ENCODE measurements around the gene CCDC136.
A peak's percentile ranks its signal among the peaks of the same experiment; 100 is the strongest.

Gene CCDC136

GRCh38 chr7:128852537-128853254, 60.9 kb downstream of the CCDC136 start:
- intact Hi-C loops (cut with DNase I), result no loop called here
- no peak for DNase-seq

DNA sequence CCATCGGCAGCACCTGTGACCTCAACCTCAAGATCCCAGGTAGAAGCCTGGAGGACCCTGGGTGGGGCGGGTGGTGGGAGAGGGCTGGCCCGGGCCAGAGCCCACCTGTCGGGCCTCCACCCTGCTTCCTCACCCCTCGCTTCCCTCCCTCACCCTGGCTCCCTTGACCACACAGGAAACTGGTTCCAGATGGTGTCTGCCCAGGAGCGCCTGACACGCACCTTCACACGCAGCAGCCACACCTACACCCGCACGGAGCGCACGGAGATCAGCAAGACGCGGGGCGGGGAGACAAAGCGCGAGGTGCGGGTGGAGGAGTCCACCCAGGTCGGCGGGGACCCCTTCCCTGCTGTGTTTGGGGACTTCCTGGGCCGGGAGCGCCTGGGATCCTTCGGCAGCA, 62.0 kb downstream of the CCDC136 start:
- DNase-seq, result no peak
- intact Hi-C loops (cut with DNase I), result no loop called here

DNA sequence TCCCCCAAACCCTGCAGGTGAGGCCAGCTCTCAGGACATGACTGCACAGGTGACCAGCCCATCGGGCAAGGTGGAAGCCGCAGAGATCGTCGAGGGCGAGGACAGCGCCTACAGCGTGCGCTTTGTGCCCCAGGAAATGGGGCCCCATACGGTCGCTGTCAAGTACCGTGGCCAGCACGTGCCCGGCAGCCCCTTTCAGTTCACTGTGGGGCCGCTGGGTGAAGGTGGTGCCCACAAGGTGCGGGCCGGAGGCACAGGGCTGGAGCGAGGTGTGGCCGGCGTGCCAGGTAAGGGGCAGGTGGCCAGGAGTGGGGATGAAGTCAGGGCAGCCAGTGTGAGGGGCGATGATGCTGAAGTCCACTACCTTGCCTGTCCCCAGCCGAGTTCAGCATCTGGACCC, 62.6 kb downstream of the CCDC136 start:
- intact Hi-C loops (cut with DNase I), result no loop called here
- DNase-seq, result no peak

DNA sequence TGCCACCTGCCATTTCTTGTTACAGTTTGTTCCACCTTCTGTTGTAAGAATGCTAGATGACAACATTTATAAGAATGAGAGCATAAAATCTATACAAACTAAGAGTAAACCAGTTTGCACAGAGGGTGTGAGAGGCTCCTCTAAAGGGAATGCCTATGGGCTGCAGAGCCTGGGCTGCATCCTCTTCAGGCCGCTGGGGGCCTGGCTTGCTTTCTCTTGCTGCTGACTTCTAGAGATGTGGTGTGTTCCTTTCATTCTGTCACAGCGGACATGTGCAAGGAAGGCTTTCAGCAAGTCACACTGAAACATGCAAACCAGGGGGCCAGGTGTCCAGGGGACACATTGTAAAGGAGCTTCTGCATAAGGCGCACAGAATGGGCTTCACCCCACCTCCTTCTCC, 63.8 kb downstream of the CCDC136 start:
- DNase-seq, result no peak
- intact Hi-C loops (cut with DNase I), result no loop called here

GRCh38 chr7:128856001-128856718, 64.4 kb downstream of the CCDC136 start:
- DNase-seq, result no peak
- intact Hi-C loops (cut with DNase I), result no loop called here

DNA sequence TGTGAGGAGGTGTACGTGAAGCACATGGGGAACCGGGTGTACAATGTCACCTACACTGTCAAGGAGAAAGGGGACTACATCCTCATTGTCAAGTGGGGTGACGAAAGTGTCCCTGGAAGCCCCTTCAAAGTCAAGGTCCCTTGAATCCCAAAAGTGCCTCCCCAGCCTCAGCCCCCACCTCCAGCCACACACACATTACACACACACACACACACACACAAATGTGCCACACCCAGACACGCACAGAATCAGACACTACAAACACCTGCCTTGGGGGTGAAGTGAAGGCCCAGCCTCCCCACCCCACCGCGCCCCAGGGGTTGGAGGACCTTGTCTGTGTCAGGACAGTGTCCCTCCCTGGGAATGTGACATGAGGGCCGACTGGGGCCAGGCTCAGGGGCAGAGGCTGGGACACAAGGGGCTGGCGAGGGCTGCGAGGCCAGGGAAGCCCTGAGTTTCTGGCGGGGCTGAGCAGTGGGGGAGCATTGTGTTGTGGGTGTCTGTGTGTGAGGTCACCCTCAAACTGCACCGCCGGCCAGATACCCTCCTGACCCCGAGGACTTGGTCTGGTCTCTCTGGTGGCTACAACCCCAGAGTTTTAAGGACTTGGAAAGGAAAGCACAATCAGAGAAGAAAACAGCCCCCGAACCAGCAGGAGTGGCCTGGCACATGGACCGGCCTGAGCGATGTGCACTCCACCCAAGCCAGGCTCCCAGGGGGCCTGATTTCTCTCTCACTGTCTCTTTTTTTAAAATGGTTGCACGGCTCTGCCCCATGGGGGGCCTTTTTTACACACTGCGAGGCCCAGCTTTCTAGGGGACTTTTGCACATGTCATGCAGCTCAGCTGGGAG, 66.8 kb downstream of the CCDC136 start:
- no peak for DNase-seq
- intact Hi-C loops (cut with DNase I), result no loop called here

DNA sequence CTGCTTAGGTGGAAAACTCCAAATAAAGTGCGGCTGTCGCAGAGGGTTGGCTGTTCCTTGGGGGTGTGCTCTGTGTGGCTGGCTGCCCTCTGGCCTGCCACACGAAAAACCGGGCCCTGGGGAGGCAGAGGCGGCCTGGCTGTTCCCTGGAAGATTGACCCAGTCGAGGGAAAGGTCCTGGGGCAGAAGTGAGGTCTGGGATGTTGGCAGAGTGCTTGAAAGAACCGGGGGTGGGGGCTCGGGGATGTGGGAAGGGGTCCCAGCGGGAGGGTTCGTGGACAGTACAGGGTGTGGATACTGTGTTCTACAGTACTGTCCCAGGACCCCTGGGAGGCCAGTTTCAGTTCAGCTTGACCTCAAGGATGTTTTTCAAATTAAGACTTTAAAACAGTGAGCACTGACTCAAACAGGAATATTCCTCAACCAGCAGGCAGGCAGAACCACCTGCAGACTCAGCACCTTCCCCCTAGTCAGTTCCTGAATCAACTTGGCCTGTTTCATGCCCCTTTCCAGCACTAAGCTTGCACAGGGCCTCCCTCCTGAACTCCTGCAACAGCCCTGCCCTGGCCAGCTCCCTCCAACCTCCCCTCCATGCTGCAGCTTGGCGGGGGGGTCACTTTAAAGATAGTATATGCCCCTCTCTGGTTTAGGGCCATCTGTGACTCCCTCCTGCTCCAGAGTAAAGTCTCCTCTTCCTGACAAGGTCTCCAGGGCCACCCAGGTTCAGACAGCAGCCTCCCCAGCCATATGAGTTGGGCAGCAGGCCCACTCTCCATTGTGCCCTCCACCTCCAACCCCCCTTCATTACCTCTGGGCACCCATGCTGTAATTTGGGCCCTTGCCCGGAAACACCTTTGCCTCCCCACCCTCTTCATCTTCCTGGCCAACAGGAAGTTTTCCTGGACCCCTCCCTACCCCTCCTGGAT, 67.7 kb downstream of the CCDC136 start:
- intact Hi-C loops (cut with DNase I), result loop anchor here (10.0 kb wide), 1 partner anchor 65 kb away; the partner anchor contains the start of gene CCDC136
- no peak for DNase-seq

DNA sequence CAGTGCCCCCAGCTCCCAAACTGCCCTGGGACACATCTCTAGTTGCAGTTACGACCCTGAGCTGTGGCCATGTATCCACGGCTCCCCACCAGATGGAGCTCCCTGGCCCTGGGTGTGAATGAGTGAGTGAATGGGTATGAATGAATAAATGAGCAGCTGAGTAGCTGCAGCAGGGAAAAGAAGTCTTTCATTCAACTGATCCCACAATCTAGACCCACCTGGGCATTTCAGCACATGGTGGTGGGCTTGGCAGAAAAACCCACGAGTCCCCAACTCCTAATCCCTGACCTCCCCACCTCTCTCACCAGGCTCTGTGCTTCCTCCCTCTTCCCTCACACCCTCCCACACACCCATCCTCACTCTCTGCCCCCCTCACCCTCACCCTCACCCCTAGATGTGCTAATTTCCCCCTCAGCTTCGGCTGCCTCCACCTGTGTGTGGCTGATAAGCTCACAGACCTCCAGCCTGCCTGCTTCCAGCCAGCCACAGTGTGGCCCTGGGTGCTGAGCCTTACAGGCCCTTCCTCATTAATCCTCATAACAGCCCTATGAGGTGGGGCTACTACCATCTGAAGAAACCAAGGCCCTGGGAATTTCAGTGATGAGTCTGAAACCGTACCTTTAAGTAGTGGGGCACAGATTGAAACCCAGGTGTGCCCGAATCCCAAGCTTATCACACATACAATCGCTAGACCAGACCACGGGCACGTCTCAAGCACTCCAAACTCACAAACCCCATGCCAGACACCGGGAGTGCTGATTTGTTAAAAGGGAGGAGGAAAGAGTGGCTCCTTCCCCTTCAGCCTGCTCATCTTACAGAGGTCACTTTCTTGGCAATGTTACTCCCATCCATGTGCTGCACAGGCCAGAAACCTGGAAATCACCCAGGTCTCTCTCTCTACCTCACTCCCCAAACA, 68.6 kb downstream of the CCDC136 start:
- DNase-seq, result no peak
- intact Hi-C loops (cut with DNase I), result loop anchor here (10.0 kb wide), 1 partner anchor 66 kb away; the partner anchor contains the start of gene CCDC136

DNA sequence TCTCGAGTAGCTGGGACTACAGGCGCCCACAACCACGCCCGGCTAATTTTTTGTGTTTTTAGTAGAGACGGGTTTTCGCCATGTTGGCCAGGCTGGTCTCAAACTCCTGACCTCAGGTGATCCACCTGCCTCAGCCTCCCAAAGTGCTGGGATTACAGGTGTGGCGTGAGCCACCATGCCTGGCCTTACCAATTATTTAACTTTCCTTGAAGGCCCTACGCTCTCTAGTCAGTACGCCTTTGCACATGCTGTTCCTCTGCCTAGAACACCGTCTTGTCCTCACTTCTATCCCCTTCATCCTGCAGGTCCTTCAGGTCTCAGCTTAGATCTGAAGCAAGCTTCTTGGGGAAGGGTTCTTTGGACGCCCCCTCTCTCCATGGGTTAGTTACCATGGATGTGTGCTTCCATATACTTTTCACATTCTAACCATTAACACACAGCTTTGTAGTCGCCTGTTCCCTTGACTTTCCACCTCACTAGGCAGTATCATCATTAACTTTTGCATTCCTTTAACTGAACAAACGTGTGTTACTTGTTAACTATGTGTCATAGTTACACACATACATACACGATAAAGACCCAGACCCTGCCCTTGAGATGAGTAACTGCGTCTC, 70.3 kb downstream of the CCDC136 start:
- intact Hi-C loops (cut with DNase I), result loop anchor here (10.0 kb wide), 1 partner anchor 67 kb away; the partner anchor contains the start of gene CCDC136
- no peak for DNase-seq

- peak; percentile 87 to 98 (median 94) for DNase-seq
- intact Hi-C loops (cut with DNase I), result loop anchor here (10.0 kb wide), 1 partner anchor 68 kb away; the partner anchor contains the start of gene CCDC136
Measured at GRCh38 chr7:128862571-128863432, 71.0 kb downstream of the CCDC136 start, which contains the start of gene ATP6V1F. Gene ATP6V1F (plus strand): TSS chr7:128862856. CDS start chr7:128862905, 49 bp downstream.

- peak in 4 of 42 donors; percentile 15 to 52 (median 18) for DNase-seq
- intact Hi-C loops (cut with DNase I), result loop anchor here (10.0 kb wide), 1 partner anchor 69 kb away; the partner anchor contains the start of gene CCDC136
Measured at GRCh38 chr7:128863433-128863989, 71.7 kb downstream of the CCDC136 start.

GRCh38 chr7:128865303-128865702, 73.5 kb downstream of the CCDC136 start:
- no peak for DNase-seq
- intact Hi-C loops (cut with DNase I), result loop anchor here (5.0 to 10.0 kb wide), 2 partner anchors 71 to 128 kb away; partner anchors contain the start of genes CALU and CCDC136

DNA sequence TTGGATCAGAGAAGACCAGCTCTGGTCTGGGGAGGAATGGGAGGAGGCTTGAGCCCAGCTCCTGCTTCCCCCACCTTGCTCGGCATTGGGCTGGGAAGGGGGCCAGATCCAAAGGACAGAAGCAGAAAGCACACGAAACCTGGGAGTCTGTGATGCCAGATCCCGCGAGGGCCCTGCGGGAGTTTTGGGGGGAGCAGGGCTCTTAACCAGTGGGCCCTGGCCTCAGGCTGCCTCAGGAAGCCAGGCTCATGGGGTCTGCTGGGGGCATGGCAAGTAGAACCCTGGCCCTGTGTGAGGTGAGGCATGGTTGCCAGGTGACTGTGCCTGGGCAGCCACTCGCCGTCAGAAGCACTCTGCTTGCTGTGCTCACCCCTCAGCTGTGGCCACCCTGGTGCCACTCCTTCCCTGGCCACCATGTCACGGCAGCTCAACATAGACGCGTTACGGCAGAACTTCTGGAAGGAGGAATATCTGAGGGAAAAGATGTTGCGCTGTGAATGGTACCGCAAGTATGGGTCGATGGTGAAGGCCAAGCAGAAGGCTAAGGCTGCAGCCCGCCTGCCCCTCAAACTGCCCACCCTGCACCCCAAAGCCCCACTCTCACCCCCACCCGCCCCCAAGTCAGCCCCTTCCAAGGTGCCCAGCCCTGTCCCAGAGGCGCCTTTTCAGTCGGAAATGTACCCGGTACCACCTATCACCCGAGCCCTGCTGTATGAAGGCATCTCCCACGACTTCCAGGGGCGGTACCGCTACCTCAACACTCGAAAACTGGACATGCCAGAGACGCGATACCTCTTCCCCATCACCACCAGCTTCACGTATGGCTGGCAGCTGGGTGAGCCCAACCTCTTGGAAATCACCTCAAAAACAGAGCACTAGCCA, 74.5 kb downstream of the CCDC136 start:
- DNase-seq, result no peak
- intact Hi-C loops (cut with DNase I), result loop anchor here (5.0 to 10.0 kb wide), 2 partner anchors 71 to 129 kb away; partner anchors contain the start of genes CALU and CCDC136

DNA sequence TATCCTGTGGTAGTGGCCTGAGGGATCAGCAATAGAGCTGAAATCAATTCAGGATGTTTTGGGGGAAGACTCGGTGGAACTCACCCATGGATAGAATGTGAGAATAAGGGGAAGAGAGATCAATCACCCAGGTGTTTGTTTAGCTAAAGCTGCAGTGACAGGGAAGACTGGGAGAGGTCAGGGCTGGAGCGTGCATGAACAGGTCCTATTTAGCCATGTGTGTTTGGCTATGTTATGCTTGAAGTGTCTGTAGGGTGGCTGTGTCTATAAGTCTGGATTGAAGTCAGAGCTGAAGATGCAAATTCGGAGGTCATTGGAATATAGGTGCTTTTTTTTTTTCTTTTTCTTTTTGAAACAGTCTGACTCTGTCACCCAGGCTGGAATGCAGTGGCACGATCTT, 75.5 kb downstream of the CCDC136 start:
- no peak for DNase-seq
- intact Hi-C loops (cut with DNase I), result loop anchor here (5.0 to 10.0 kb wide), 2 partner anchors 72 to 130 kb away; partner anchors contain the start of genes CALU and CCDC136
